Measurements from ENCODE around the gene C2orf74. TPM values are rescaled to one million over a fixed set of nuclear protein-coding genes. Genes with fewer than 3 reads are reported as not detected.
A peak's percentile ranks its signal among the peaks of the same experiment; 100 is the strongest.

C2orf74 gene
- polyA plus RNA-seq, 1 donor (not counting 4 experiments of a cell fraction or from before 2014, with no cell fraction given) = 24.3 TPM

GRCh38 chr2:61210332-61210981 is 48.5 kb downstream of the C2orf74 start:
- H3K9me1 ChIP-seq (ENCODE audit: control insufficient read depth, extremely low read depth, insufficient read depth, low read length) = no peaks in the 10 kb centered on the region
- H3K27ac ChIP-seq (ENCODE audit: control insufficient read depth, insufficient read depth, low read length) = peak overlapping the region; percentile 53
- H3K9me3 ChIP-seq (ENCODE audit: control insufficient read depth, low read depth, low read length) = no peaks in the 10 kb centered on the region
- peaks cover 14 to 17% of the 10 kb centered on the region in 2 experiments for H3K36me3 ChIP-seq (ENCODE audit: control insufficient read depth in 2 of 2, extremely low read depth in 1 of 2, insufficient read depth in 2 of 2, low read length in 2 of 2)
- H3K9ac ChIP-seq (ENCODE audit: control insufficient read depth, extremely low read depth, insufficient read depth, low read length) = no peak overlapping the region
- no peak for DNase-seq (ENCODE audit: low read depth, low spot score)
- dilution Hi-C loops (cut with MboI; ENCODE audit: extremely low pct_ligation_motif_present, low sequenced_read_pairs) = no loop called here
- TF ChIP-seq EZH2 (IDR thresholded peaks at IDR 0.05; ENCODE audit: low read length) (no peak), CTCF (optimal IDR thresholded peaks at IDR 0.05 in 1 of 3, IDR thresholded peaks at IDR 0.05 in 1 of 3, conservative IDR thresholded peaks at IDR 0.05 in 1 of 3; ENCODE audit: extremely low read depth in 1 of 3, insufficient read depth in 2 of 3, low read length in 3 of 3) (no peak)
- no peak overlapping the region for H3K4me2 ChIP-seq (ENCODE audit: control insufficient read depth, extremely low read depth, insufficient read depth, low read depth, low read length)
- no peaks in the 10 kb centered on the region for H3K79me2 ChIP-seq (ENCODE audit: control insufficient read depth, insufficient read depth, low read length)
- no peaks in the 10 kb centered on the region for H4K20me1 ChIP-seq (ENCODE audit: control insufficient read depth, extremely low read depth, insufficient read depth, low read length)
- no peak overlapping the region for H3K4me3 ChIP-seq (ENCODE audit: control insufficient read depth in 2 of 3, extremely low read depth in 1 of 3, insufficient read depth in 2 of 3, low read depth in 1 of 3, low read length in 3 of 3)
- no peak overlapping the region for H2AFZ ChIP-seq (ENCODE audit: control insufficient read depth, low read length)
- H3K4me1 ChIP-seq (ENCODE audit: control insufficient read depth, extremely low read depth, insufficient read depth, low read length) = peaks cover 6% of the 10 kb centered on the region
- no peaks in the 10 kb centered on the region for H3K27me3 ChIP-seq (ENCODE audit: control insufficient read depth, extremely low read depth, insufficient read depth, low read length)
- no peak for FAIRE-seq

DNA sequence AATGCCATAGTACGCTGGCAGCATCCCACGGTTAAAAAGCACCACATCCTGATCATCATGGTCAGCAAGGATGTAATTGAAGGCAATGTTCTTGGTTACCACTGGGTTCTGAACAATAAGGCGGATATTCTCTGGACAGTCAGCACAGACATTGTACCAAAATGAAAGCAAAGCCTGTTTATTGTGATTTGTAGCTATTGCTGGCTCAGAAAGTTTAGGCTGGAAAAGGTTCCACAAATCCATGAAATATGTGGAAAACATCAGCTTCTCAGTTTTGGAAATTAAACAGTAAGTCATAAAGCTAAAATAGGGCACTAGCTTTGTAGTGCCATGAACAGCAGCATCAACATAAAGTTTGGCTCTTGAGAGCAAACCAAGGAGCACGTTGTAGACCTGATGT is 52.2 kb downstream of the C2orf74 start:
- Histone ChIP-seq H3K4me1 (ENCODE audit: control insufficient read depth, extremely low read depth, insufficient read depth, low read length) (peaks cover 6% of the 10 kb centered on the region), H3K9ac (ENCODE audit: control insufficient read depth, extremely low read depth, insufficient read depth, low read length) (no peak overlapping the region), H3K27me3 (ENCODE audit: control insufficient read depth, extremely low read depth, insufficient read depth, low read length) (no peaks in the 10 kb centered on the region), H3K27ac (ENCODE audit: control insufficient read depth, insufficient read depth, low read length) (no peak overlapping the region), H3K79me2 (ENCODE audit: control insufficient read depth, insufficient read depth, low read length) (no peaks in the 10 kb centered on the region), H3K4me3 (ENCODE audit: control insufficient read depth in 2 of 3, extremely low read depth in 1 of 3, insufficient read depth in 2 of 3, low read depth in 1 of 3, low read length in 3 of 3) (no peak overlapping the region), H3K9me1 (ENCODE audit: control insufficient read depth, extremely low read depth, insufficient read depth, low read length) (no peaks in the 10 kb centered on the region), H3K9me3 (ENCODE audit: control insufficient read depth, low read depth, low read length) (no peaks in the 10 kb centered on the region), H4K20me1 (ENCODE audit: control insufficient read depth, extremely low read depth, insufficient read depth, low read length) (no peaks in the 10 kb centered on the region), H3K36me3 (ENCODE audit: control insufficient read depth in 2 of 2, extremely low read depth in 1 of 2, insufficient read depth in 2 of 2, low read length in 2 of 2) (peaks cover 6 to 7% of the 10 kb centered on the region in 2 experiments), H3K4me2 (ENCODE audit: control insufficient read depth, extremely low read depth, insufficient read depth, low read depth, low read length) (no peak overlapping the region), H2AFZ (ENCODE audit: control insufficient read depth, low read length) (no peak overlapping the region)
- dilution Hi-C loops (cut with MboI; ENCODE audit: extremely low pct_ligation_motif_present, low sequenced_read_pairs) = no loop called here
- no peak for TF ChIP-seq CTCF (optimal IDR thresholded peaks at IDR 0.05 in 1 of 3, IDR thresholded peaks at IDR 0.05 in 1 of 3, conservative IDR thresholded peaks at IDR 0.05 in 1 of 3; ENCODE audit: extremely low read depth in 1 of 3, insufficient read depth in 2 of 3, low read length in 3 of 3)
- no peak for TF ChIP-seq EZH2 (IDR thresholded peaks at IDR 0.05; ENCODE audit: low read length)
- FAIRE-seq (no peak), DNase-seq (ENCODE audit: low read depth, low spot score) (no peak)

Other genes starting within 250 kb of the C2orf74 start
- 23.0 to 38.5 TPM (median 35.9 TPM) in 3 replicates for gene PEX13, start 144.5 kb upstream of the C2orf74 start, polyA plus RNA-seq
- 3.3 to 4.8 TPM (median 4.8 TPM) in 3 replicates for gene PUS10, start 143.9 kb upstream of the C2orf74 start, polyA plus RNA-seq
- 4.0 to 7.0 TPM (median 4.7 TPM) in 3 replicates for gene SANBR, start 96.3 kb upstream of the C2orf74 start, polyA plus RNA-seq